ENCODE results near the gene KDM4B.
"Not testable (repeated sequence)": the region's sequence is repeated elsewhere in the genome, so short reads cannot be mapped to it uniquely, and the experiment has no call there.

KDM4B gene

DNA sequence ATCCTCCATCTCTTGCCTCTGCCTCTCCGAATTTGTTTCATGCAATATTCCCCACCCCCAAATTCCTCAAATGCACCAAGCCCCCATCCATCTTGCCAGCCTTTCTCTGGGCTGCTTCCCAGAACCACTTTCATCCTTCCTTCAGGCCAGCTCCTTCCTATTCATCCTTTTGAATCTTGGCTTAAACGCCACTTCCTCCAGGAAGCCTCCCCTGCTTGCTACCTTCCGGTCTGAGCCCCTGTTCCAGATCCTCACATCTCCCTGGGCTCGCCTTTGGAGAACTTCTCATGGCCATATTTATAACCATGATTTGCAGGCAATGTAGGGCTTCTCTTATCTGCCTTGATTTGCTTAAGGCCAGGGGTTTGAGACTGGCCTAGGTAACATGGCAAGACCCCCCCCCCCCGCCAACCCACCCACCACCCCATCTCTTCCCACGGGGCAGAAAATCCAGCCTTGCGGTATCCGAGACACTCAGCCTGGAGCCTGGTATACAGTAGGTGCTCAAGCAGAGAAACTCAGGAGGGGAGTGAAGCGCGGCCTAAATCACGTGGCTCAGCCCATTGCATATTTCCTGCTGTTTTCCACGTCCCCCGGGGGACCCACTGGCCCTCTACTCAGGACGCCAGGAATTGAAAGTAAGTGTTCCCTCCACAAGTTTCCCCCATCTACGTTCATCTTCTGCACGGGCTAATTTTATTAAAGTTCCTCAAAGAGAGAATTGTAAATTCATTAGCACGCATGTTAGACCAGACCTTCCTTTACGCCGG is 219.8 kb downstream of the KDM4B start:
- H3K4me3 ChIP-seq (ENCODE audit: low read length), result no peak overlapping the region
- no peak for TF ChIP-seq ZNF274 (IDR thresholded peaks at IDR 0.05; ENCODE audit: low read depth, low read length)

DNA sequence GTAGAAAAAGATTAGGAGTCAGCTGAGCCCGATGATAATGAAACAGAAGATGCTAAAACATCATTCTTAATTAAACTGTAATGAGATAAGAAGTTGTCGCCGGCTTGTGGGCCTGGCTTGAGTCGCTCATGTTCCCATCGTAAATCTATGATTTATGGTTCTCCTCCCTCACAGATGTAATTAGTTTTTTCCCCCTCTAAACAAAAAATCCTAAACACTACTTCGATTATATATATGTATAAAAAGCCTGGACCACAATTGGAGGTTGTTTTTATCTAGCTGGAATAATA is 220.3 kb downstream of the KDM4B start:
- H3K4me3 ChIP-seq (ENCODE audit: low read length), result no peak overlapping the region
- TF ChIP-seq ZNF274 (IDR thresholded peaks at IDR 0.05; ENCODE audit: low read depth, low read length), result no peak

DNA sequence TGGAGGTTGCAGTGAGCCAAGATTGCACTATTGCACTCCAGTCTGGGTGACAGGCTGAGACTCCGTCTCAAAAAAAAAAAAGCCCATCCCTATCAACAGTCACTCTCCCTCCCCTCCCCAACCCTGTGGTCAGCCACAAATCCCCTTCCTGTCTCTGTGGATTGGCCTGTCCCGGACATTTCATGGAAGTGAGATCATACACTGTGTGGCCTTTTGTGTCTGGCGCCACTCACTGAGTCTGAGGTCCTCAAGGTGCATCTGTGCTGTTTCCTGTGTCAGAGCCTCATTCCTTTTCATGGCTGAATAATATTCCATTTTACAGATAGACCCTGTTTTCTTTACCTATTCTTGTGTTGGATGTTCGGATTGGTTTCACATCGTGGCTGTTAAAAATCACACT is 222.2 kb downstream of the KDM4B start:
- TF ChIP-seq ZNF274 (IDR thresholded peaks at IDR 0.05; ENCODE audit: low read depth, low read length), result no peak
- H3K4me3 ChIP-seq (ENCODE audit: low read length), result no peak overlapping the region

DNA sequence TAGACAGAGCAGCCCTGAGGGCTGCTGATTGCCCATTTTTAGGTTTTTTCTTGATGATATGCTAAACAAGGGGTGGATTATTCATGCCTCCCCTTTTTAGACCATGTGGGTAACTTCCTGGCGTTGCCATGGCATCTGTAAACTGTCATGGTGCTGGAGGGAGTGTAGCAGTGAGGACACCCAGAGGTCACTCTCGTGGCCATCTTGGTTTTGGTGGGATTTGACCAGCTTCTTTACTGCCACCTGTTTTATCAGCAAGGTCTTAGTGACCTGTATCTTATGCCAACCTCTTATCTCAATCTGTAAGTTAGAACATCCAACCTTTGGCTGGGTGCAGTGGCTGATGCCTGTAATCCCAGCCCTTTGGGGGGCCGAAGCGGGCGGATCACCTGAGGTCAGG is 223.7 kb downstream of the KDM4B start:
- TF ChIP-seq ZNF274 (IDR thresholded peaks at IDR 0.05; ENCODE audit: low read depth, low read length), result no peak

DNA sequence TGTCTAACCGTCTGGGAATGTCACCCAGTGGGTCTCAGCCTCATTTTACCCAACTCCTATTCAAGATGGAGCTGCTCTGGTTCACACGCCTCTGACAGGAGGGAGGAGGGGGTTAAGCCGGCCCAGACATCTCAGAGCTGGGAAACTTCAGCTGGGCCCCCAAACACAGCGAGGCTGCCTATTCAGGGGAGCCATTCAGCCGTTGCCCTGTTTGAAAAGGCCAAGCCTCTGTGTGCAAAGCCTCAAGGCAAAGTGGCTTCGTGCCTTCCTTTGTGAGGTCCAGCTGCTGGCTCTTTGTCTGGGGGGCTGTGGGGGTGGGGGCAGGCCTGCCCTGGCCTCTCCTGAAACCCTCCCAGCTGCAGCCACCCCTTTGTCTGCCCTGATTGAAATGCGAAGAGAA is 224.3 kb downstream of the KDM4B start:
- TF ChIP-seq ZNF274 (IDR thresholded peaks at IDR 0.05; ENCODE audit: low read depth, low read length), result no peak
- no peak overlapping the region for H3K4me3 ChIP-seq (ENCODE audit: low read length)

More for the DNA sequence above, 223.7 kb downstream of the KDM4B start:
- H3K4me3 ChIP-seq (ENCODE audit: low read length), result no peak overlapping the region

DNA sequence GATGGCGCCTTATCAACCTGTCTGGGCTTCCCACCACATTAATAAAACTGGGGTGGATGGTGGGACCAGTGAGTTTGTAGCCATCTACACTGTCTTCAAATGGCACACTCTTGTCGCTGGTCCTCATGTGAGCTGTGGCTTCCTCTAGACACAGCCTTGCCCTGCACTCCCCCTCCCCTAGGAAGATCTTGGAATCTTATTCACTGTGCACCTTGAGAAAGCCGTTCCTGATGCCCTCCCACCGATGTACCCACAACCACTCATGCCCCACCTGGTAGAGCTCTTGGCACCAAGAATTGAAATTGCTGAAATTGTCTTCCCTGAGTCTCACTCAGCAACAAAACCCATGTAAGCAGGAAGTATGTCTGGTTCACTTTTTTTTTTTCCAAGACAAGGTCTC is 225.7 kb downstream of the KDM4B start:
- no peak for TF ChIP-seq ZNF274 (IDR thresholded peaks at IDR 0.05; ENCODE audit: low read depth, low read length)
- H3K4me3 ChIP-seq (ENCODE audit: low read length), result no peak overlapping the region

DNA sequence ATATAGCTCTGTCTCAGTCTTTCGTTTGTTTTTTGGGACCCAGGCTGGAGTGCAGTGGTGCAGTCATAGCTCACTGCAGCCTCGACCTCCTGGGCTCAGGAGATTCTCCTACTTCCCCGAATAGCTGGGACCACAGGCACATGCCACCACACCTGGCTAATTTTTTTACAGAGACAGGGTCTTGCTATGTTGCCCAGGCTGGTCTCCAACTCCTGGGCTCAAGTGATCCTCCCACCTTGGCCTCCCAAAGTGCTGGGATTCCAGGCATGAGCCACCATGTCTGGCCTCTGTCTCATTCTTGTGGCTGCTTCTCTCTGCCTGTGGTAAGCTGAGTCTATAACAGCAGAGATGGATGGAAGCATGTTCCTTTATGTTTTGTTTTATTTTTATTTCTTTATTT is 226.7 kb downstream of the KDM4B start:
- H3K4me3 ChIP-seq (ENCODE audit: low read length), result not testable (repeated sequence)

DNA sequence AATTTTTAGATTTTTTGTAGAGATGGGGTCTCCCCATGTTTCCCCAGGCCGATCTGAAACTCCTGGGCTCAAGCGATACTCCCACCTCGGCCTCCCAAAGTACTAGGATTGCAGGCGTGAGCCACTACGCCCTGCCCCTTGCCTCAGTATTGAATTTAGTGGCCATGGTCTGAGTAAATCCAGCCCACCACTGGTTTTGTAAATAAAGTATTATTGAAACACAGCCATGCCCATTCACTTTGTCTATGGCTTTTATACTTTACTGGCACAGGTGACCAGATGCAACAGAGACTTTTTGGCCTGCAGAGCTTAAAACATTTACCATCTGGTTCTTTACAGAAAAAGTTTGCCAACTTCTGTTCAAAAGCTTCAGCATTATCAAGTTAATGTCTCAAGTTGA is 227.9 kb downstream of the KDM4B start:
- TF ChIP-seq ZNF274 (IDR thresholded peaks at IDR 0.05; ENCODE audit: low read depth, low read length), result no peak
- H3K4me3 ChIP-seq (ENCODE audit: low read length), result no peak overlapping the region

DNA sequence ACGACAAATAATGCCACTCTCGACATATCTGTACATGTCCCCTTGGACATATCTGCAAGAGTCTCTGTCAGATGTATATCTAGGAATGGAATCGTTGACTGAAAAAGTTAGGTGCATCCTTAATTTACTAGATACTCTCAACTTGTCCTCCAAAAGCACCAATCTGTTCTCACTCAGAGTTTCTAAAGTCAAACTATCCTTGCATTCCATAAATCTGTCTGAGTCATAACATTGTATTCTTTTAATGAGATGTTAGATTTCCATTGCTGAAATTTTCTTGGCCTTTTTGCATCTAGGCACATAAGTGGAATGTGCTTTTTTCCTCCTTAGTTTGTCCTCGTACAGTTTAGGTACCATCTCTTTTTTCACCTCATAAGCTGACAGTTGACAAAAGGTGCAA is 231.9 kb downstream of the KDM4B start:
- H3K4me3 ChIP-seq (ENCODE audit: low read length), result no peak overlapping the region
- TF ChIP-seq ZNF274 (IDR thresholded peaks at IDR 0.05; ENCODE audit: low read depth, low read length), result no peak

DNA sequence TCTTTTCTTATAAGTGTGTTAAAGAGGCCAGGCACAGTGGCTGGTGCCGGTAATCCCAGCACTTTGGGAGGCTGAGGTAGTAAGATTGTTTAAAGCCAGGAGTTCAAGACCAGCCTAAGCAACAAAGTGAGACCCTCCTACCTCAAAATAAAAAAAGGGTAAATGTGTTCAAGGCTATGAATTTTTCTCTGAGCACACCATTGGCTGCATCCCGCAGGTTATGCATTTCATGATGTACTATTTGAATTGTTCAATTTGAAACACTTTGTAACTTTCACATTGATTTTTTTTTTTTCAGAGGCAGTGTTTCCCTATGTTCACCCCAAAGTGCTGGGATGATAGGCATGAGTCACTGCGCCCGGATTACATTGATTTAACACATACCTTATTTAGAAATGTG is 233.6 kb downstream of the KDM4B start:
- TF ChIP-seq ZNF274 (IDR thresholded peaks at IDR 0.05; ENCODE audit: low read depth, low read length), result no peak
- no peak overlapping the region for H3K4me3 ChIP-seq (ENCODE audit: low read length)
